ENCODE results near the gene SF3B5. TPM values are rescaled to one million over a fixed set of nuclear protein-coding genes. Genes with fewer than 3 reads are reported as not detected.

The SF3B5 gene
- total and polyA plus RNA-seq, 2 experiments from 2014 or later, result 151 to 183 TPM

DNA sequence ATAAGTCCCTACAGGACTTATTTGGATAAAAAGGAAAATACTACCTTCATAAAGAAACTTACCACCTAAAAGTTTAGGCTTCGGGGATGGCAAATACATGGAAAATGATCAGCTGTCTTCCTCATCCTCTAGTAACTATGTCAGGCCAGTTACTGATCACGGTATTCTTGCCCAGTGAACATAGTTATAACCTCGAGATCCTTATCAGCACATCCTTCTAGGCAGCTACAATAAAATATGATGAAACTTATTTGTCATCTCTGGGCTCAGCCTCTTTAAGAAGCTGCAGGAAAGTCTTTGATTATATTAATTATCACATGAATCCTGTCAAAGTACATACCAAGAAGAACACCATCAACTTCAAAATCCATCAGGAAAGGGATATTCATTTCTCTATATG lies 41.8 kb downstream of the SF3B5 start:
- ATAC-seq (no peak), DNase-seq (ENCODE audit: low spot score) (no peak)
- no peak overlapping the region for H3K27ac Mint-ChIP-seq
- H3K27ac ChIP-seq (ENCODE audit: low read depth), result no peak overlapping the region
- H3K36me3 ChIP-seq (ENCODE audit: insufficient read depth), result 0 out of 2 replicates have a peak, but pooled peaks cover 5% of the 10 kb centered on the region
- peaks cover 5% of the 10 kb centered on the region for H3K9me3 Mint-ChIP-seq
- H3K4me3 ChIP-seq, result no peak overlapping the region
- no peaks in the 10 kb centered on the region for H3F3A ChIP-seq (replicated peaks; ENCODE audit: low read depth)
- H3K4me2 ChIP-seq, result no peak overlapping the region
- no peaks in the 10 kb centered on the region for H3K4me1 ChIP-seq (ENCODE audit: insufficient read depth)
- no peaks in the 10 kb centered on the region for H3K27me3 ChIP-seq (ENCODE audit: insufficient read depth)
- H3K4me3 Mint-ChIP-seq, result no peak overlapping the region
- H3K79me2 ChIP-seq (replicated peaks; ENCODE audit: insufficient read depth), result no peaks in the 10 kb centered on the region
- peaks cover 2% of the 10 kb centered on the region for H3K27me3 Mint-ChIP-seq (ENCODE audit: insufficient read depth, low read depth, poor library complexity)
- 0 out of 2 replicates have a peak, but pooled peaks cover 6% of the 10 kb centered on the region for H3K9me2 ChIP-seq (ENCODE audit: insufficient read depth)
- no peaks in the 10 kb centered on the region for H4K20me1 ChIP-seq (replicated peaks; ENCODE audit: insufficient read depth)
- no peaks in the 10 kb centered on the region for H3K4me1 Mint-ChIP-seq
- peaks cover 4% of the 10 kb centered on the region; the same call in 1 of the 3 replicates for H3K36me3 Mint-ChIP-seq (ENCODE audit: low read depth)
- no peak overlapping the region for H2AFZ ChIP-seq
- no peak for TF ChIP-seq STAT1 (IDR thresholded peaks at IDR 0.05; ENCODE audit: unreplicated experiment)
- TF ChIP-seq ZNF331 (CRISPR knock-in tag; IDR thresholded peaks at IDR 0.05; ENCODE audit: low read depth), result no peak
- TF ChIP-seq, protein P1, sequence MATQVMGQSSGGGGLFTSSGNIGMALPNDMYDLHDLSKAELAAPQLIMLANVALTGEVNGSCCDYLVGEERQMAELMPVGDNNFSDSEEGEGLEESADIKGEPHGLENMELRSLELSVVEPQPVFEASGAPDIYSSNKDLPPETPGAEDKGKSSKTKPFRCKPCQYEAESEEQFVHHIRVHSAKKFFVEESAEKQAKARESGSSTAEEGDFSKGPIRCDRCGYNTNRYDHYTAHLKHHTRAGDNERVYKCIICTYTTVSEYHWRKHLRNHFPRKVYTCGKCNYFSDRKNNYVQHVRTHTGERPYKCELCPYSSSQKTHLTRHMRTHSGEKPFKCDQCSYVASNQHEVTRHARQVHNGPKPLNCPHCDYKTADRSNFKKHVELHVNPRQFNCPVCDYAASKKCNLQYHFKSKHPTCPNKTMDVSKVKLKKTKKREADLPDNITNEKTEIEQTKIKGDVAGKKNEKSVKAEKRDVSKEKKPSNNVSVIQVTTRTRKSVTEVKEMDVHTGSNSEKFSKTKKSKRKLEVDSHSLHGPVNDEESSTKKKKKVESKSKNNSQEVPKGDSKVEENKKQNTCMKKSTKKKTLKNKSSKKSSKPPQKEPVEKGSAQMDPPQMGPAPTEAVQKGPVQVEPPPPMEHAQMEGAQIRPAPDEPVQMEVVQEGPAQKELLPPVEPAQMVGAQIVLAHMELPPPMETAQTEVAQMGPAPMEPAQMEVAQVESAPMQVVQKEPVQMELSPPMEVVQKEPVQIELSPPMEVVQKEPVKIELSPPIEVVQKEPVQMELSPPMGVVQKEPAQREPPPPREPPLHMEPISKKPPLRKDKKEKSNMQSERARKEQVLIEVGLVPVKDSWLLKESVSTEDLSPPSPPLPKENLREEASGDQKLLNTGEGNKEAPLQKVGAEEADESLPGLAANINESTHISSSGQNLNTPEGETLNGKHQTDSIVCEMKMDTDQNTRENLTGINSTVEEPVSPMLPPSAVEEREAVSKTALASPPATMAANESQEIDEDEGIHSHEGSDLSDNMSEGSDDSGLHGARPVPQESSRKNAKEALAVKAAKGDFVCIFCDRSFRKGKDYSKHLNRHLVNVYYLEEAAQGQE (IDR thresholded peaks at IDR 0.05; ENCODE audit: unreplicated experiment), result no peak
- TF ChIP-seq, protein P2, sequence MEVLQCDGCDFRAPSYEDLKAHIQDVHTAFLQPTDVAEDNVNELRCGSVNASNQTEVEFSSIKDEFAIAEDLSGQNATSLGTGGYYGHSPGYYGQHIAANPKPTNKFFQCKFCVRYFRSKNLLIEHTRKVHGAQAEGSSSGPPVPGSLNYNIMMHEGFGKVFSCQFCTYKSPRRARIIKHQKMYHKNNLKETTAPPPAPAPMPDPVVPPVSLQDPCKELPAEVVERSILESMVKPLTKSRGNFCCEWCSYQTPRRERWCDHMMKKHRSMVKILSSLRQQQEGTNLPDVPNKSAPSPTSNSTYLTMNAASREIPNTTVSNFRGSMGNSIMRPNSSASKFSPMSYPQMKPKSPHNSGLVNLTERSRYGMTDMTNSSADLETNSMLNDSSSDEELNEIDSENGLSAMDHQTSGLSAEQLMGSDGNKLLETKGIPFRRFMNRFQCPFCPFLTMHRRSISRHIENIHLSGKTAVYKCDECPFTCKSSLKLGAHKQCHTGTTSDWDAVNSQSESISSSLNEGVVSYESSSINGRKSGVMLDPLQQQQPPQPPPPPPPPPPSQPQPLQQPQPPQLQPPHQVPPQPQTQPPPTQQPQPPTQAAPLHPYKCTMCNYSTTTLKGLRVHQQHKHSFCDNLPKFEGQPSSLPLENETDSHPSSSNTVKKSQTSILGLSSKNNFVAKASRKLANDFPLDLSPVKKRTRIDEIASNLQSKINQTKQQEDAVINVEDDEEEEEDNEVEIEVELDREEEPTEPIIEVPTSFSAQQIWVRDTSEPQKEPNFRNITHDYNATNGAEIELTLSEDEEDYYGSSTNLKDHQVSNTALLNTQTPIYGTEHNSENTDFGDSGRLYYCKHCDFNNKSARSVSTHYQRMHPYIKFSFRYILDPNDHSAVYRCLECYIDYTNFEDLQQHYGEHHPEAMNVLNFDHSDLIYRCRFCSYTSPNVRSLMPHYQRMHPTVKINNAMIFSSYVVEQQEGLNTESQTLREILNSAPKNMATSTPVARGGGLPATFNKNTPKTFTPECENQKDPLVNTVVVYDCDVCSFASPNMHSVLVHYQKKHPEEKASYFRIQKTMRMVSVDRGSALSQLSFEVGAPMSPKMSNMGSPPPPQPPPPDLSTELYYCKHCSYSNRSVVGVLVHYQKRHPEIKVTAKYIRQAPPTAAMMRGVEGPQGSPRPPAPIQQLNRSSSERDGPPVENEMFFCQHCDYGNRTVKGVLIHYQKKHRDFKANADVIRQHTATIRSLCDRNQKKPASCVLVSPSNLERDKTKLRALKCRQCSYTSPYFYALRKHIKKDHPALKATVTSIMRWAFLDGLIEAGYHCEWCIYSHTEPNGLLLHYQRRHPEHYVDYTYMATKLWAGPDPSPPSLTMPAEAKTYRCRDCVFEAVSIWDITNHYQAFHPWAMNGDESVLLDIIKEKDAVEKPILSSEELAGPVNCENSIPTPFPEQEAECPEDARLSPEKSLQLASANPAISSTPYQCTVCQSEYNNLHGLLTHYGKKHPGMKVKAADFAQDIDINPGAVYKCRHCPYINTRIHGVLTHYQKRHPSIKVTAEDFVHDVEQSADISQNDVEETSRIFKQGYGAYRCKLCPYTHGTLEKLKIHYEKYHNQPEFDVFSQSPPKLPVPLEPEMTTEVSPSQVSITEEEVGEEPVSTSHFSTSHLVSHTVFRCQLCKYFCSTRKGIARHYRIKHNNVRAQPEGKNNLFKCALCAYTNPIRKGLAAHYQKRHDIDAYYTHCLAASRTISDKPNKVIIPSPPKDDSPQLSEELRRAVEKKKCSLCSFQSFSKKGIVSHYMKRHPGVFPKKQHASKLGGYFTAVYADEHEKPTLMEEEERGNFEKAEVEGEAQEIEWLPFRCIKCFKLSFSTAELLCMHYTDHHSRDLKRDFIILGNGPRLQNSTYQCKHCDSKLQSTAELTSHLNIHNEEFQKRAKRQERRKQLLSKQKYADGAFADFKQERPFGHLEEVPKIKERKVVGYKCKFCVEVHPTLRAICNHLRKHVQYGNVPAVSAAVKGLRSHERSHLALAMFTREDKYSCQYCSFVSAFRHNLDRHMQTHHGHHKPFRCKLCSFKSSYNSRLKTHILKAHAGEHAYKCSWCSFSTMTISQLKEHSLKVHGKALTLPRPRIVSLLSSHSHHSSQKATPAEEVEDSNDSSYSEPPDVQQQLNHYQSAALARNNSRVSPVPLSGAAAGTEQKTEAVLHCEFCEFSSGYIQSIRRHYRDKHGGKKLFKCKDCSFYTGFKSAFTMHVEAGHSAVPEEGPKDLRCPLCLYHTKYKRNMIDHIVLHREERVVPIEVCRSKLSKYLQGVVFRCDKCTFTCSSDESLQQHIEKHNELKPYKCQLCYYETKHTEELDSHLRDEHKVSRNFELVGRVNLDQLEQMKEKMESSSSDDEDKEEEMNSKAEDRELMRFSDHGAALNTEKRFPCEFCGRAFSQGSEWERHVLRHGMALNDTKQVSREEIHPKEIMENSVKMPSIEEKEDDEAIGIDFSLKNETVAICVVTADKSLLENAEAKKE (CRISPR knock-in tag; IDR thresholded peaks at IDR 0.05), result no peak
- TF ChIP-seq CREB1 (CRISPR knock-in tag; IDR thresholded peaks at IDR 0.05; ENCODE audit: low read depth), result no peak
- no peak for TF ChIP-seq EZH2phosphoT487 (IDR thresholded peaks at IDR 0.05; ENCODE audit: unreplicated experiment)
- TF ChIP-seq, protein P3, sequence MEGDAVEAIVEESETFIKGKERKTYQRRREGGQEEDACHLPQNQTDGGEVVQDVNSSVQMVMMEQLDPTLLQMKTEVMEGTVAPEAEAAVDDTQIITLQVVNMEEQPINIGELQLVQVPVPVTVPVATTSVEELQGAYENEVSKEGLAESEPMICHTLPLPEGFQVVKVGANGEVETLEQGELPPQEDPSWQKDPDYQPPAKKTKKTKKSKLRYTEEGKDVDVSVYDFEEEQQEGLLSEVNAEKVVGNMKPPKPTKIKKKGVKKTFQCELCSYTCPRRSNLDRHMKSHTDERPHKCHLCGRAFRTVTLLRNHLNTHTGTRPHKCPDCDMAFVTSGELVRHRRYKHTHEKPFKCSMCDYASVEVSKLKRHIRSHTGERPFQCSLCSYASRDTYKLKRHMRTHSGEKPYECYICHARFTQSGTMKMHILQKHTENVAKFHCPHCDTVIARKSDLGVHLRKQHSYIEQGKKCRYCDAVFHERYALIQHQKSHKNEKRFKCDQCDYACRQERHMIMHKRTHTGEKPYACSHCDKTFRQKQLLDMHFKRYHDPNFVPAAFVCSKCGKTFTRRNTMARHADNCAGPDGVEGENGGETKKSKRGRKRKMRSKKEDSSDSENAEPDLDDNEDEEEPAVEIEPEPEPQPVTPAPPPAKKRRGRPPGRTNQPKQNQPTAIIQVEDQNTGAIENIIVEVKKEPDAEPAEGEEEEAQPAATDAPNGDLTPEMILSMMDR (conservative IDR thresholded peaks at IDR 0.05; ENCODE audit: low read depth in 2 of 2), result no peak
- no peak for TF ChIP-seq EZH2 (IDR thresholded peaks at IDR 0.05; ENCODE audit: low read depth, unreplicated experiment)
- no peak for TF ChIP-seq ZNF114 (CRISPR knock-in tag; IDR thresholded peaks at IDR 0.05)
- no peak for TF ChIP-seq NANOG (IDR thresholded peaks at IDR 0.05; ENCODE audit: borderline replicate concordance)
- TF ChIP-seq POLR2AphosphoS5 (IDR thresholded peaks at IDR 0.05; ENCODE audit: low read depth), result no peak
- TF ChIP-seq JUNB (IDR thresholded peaks at IDR 0.05; ENCODE audit: unreplicated experiment), result no peak
- TF ChIP-seq, protein P4, sequence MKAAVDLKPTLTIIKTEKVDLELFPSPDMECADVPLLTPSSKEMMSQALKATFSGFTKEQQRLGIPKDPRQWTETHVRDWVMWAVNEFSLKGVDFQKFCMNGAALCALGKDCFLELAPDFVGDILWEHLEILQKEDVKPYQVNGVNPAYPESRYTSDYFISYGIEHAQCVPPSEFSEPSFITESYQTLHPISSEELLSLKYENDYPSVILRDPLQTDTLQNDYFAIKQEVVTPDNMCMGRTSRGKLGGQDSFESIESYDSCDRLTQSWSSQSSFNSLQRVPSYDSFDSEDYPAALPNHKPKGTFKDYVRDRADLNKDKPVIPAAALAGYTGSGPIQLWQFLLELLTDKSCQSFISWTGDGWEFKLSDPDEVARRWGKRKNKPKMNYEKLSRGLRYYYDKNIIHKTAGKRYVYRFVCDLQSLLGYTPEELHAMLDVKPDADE (IDR thresholded peaks at IDR 0.05), result no peak

All from GM23338 (cell line).